VCaP (cell line): ENCODE results near the gene AGK.

Experiments
- H3K27ac ChIP-seq: fragments of 450-650 bp; 2 replicates; pipeline ENCODE4 v1.5.1; 2017
- TF ChIP-seq, protein P1 (sequence below): fragments of 450-650 bp; conservative IDR thresholded peaks from 2 replicates; pipeline ENCODE4 v1.5.1; 2017; ENCODE audit warnings: mild to moderate bottlenecking, moderate library complexity

The AGK gene

GRCh38 chr7:141551094-141551781 lies at the start of gene AGK:
Gene AGK, plus strand, starts transcription at chr7:141551410. Its CDS starts 4,057 bp downstream, at chr7:141555467.
- peak within 1 kb of the TSS; percentile 80 for H3K27ac ChIP-seq
- TF ChIP-seq, protein P1, sequence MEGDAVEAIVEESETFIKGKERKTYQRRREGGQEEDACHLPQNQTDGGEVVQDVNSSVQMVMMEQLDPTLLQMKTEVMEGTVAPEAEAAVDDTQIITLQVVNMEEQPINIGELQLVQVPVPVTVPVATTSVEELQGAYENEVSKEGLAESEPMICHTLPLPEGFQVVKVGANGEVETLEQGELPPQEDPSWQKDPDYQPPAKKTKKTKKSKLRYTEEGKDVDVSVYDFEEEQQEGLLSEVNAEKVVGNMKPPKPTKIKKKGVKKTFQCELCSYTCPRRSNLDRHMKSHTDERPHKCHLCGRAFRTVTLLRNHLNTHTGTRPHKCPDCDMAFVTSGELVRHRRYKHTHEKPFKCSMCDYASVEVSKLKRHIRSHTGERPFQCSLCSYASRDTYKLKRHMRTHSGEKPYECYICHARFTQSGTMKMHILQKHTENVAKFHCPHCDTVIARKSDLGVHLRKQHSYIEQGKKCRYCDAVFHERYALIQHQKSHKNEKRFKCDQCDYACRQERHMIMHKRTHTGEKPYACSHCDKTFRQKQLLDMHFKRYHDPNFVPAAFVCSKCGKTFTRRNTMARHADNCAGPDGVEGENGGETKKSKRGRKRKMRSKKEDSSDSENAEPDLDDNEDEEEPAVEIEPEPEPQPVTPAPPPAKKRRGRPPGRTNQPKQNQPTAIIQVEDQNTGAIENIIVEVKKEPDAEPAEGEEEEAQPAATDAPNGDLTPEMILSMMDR = no peak

DNA sequence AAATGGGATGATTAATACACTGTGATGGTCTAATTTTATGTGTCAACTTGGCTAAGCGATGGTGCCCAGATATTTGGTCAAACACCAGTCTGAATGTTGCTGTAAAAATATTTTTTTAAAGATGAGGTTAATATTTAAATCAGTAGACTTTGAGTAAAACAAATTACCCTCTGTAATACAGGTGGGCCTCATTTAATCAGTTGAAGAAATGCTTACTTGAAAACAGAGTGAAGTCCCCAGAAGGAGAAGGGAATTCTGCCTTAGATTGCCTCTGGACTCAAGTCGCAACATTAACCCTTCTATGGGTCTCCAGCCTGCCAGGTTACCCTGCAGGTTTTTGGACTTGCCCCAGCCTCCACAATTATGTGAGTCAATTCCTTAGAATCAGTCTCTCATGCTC lies 49.8 kb upstream of the AGK start:
- no peak overlapping the region for H3K27ac ChIP-seq
- TF ChIP-seq, protein P1 = no peak

- no peak overlapping the region for H3K27ac ChIP-seq
- TF ChIP-seq, protein P1 = no peak
Observed at GRCh38 chr7:141511316-141511675, 39.9 kb upstream of the AGK start.

DNA sequence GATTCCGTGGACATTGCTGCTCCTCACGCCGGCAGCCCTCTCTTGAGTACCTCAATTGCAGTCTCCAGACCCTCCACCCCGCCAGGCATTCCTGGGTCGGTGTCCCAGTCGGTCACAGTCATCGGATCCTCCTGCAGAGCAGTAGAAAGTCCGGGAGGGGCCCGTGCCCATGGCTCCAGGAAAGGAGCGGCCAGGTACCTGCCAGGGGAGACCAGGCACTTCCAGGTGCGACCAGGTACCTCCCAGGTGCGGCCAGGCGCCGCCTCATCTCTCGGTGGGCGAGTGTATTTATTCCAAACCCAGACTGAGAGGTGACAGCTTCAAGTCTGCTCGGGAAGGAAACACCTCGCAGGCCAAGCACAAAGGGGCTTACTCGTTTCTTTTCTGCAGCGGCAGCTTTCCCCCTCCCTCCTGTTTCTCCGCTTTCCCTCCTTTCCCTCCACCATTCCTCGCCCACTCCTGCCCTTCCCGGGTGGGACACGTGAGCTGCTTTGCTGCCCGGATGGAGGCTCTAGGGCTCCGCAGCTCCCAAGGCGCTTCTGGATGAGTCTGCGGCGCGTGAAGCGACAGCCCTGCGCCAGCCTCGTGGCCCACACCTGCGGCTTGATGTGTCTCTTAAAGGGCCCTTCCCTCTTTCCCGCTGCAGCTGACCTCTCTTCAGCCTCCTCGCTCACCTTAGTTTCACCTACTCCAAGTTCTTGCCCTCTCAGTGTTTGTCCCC lies 39.4 kb upstream of the AGK start:
- TF ChIP-seq, protein P1 = no peak
- H3K27ac ChIP-seq = no peak overlapping the region

DNA sequence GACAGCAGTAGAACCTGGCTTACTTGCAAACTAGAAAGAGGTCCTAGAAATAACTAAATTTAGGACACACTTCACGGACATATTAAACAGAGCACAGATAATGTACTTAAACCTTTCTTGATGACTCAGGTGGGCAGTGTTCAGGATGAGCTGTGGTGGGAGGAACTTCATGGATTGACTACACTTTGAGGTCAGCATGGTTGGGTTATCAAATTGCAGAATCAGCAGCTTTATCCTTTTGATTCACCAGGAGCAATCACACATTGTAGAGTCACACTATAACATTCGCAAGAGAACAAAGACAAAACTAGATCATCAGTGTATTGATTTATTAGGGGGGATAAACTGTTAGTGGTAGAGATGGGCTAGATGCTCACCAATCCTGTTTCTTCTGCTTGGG lies 38.6 kb upstream of the AGK start:
- TF ChIP-seq, protein P1 = no peak
- no peak overlapping the region for H3K27ac ChIP-seq

- H3K27ac ChIP-seq = no peak overlapping the region
- TF ChIP-seq, protein P1 = no peak
Observed at GRCh38 chr7:141513720-141514119, 37.5 kb upstream of the AGK start.

DNA sequence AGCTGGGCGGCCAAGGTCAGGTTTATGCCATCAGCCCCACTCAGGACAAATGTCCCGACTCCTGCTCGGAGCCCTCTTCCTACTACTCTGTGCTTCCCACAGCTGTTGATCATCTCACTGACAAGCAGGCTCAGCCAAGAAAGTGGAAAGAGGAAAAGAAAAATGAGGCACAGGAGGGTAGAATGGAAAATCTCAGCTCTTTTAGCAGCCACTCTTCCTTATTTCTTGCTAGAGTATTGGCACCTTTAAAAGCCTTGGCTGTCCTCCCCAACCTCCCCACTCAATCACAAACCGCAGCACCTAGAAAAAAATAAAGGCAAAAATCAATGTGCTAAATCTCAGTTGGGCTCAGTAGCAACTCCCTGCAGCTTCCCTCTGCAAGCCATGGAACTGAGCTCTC lies 35.3 kb upstream of the AGK start:
- TF ChIP-seq, protein P1 = no peak
- H3K27ac ChIP-seq = no peak overlapping the region
